HG03439 (cell line): ENCODE results near the gene VWA8.
"Not testable (repeated sequence)": the region's sequence is repeated elsewhere in the genome, so short reads cannot be mapped to it uniquely, and the experiment has no call there.

ENCODE experiments used
- ATAC-seq: cut with Tn5 transposase; IDR thresholded peaks from one replicate; pipeline ENCODE4 v1.9.1; 2021; ENCODE audit warnings: mild to moderate bottlenecking, moderate library complexity; ENCODE audit not compliant: unreplicated experiment

VWA8 gene

GRCh38 chr13:41811588-41812021, 149.3 kb downstream of the VWA8 start:
- ATAC-seq, result peak; percentile 72

DNA sequence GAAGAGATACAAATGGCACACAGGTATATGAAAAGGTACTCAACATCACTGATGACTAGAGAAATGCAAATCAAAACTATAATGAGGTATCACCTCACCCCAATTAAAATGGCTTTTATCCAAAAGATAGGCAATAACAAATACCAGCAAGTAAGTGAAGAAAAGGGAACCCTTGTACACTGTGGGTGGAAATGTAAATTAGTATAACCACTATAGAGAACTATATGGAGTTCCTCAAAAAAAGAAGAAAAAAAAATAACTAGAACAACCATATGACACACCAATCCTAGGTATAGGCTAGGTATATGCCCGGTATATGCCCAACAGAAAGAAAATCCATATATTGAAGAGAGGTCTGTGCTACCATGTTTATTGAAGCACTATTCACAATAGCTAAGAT, 150.9 kb downstream of the VWA8 start:
- ATAC-seq, result no peak

DNA sequence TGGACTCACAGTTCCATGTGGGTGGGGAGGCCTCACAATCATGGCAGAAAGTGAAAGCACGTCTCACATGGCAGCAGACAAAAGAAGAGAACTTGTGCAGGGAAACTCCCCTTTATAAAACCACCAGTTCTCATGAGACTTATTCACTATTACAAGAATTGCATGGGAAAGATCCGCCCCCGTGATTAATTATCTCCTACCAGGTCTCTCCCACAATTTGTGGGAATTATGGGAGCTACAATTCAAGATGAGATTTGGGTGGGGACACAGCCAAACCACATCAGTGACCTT, 157.5 kb downstream of the VWA8 start:
- not testable (repeated sequence) for ATAC-seq

GRCh38 chr13:41802684-41803444, 158.0 kb downstream of the VWA8 start:
- ATAC-seq, result no peak

DNA sequence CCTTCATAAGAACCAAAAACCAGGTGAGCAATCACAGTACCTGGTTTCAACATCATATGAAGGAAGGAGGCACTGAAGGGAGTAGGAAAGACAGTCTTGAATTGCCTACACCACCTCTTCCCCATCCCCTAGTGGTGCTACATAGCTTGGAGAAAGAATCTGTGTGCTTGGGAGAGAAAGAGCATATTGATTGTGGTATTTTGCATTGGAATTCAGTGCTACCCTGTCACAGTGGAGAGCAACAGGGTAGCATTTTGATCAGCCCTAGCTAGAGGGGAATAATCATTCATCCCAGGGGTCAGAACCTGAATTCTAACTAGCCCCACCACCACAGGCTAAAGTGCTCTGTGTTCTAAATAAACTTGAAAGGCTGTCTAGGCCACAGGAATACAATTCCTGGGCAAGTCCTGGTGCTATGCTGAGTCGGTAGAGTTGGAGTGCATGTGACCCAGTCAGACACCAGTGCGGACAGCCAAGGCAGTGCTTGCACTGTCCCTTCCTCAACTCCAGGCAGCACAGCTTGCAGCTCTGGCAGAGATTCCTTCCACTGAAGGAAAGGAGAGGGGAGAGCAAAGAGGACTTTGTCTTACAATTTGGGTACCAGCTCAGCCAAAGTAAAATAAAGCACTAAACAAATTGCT, 158.7 kb downstream of the VWA8 start:
- ATAC-seq, result no peak

GRCh38 chr13:41791056-41791455, 169.9 kb downstream of the VWA8 start:
- no peak for ATAC-seq

DNA sequence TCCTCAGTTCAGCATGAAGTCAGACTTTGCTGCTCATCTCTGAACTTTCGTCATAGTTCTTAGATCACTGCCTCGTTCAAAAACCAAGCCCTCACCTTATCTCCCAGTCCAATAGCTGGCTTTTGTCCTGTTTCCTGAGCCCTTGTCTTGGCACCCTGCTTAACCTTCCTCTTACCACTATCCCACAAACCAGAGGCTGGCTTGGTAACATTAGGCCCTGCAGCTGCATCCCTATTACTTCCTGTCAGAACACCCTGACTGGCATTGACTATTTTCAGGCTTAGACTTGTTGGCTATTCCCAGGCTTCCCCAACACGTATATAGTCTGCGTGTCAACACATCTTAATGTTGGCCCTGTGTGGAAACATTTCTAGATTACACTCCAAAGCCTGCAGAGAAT, 172.4 kb downstream of the VWA8 start:
- no peak for ATAC-seq

DNA sequence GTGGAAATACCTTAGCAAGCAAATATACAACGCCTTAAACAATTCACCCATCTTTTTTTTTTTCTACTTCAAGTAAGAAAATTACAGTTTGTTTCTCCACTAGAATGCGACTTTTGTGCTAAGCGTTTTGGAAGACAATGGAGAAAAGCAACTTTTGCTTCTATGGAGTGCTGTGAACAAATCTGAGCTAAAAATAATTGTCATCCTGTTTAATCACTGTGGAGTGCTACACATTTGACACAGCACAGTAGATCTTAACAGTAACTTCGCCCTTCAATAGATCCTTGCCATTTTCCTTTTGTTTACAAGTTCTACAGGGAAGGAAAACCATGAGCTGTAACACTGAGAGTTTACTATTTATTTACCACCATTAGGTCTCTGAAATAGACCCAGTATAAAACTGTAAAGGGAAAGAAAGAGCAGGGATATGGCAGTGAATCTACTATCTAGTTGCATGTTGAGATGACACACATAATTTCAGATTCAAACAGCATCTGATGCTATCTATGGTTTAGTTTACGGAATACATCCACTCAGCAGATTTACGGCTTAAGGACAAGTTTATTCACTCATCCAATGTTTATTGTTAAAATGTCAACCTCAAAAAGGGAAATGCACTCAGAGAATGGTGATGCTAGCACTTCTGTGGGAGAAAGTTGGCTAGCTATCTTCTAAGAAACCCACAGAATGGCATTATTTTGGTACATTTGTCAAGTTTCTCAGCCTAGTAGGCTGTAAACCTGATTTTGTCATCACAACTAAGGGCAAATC, 175.3 kb downstream of the VWA8 start:
- ATAC-seq, result no peak

GRCh38 chr13:41782086-41782485, 178.8 kb downstream of the VWA8 start:
- no peak for ATAC-seq

GRCh38 chr13:41780715-41781706, 179.9 kb downstream of the VWA8 start:
- no peak for ATAC-seq

GRCh38 chr13:41775251-41775650, 185.7 kb downstream of the VWA8 start:
- no peak for ATAC-seq

DNA sequence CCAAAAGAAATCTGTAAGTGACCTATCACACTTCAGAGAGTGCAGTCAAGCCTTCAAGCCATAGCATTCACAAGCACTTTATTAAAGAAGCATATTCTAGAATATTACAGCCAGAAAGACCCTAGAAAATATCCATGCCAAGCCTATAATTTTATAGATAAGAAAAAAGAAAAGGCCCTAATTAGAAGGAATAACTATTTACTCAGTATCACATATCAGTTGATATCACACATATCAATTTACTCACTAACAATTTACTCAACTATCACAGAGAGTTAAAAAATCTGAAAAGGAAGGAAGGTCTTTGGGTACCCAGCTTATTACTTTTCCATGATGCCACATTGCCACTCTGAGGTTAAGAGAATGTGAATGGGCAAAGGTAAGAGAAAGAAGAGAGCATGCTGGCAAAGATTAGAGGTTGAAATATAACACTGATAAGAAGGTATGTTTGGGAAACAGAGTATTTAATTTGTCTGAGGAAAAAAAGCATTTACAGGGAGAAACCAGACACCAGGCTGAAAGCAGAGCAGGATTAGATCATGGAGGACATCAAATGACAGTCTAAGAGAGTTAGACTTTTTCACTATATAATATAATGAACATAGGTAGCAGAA, 186.2 kb downstream of the VWA8 start:
- ATAC-seq, result no peak

DNA sequence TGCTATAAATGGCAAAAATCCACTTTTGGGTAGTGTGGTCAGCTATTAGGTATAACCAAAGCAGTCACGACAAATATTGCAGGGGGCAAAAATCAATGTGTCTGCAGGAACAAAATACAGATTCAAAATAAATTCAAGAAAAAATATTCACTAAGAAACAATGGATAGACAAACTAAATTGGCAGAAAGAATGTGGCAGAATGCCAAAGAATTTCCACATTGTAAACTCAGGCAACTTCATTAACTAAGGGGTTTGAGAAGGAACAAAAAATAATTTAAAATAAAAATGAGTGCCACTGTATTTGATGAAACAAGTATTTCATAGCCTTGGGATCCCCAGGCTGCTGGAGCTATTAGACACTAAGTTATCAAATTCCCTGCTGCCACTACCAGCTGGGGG, 193.1 kb downstream of the VWA8 start:
- ATAC-seq, result no peak

DNA sequence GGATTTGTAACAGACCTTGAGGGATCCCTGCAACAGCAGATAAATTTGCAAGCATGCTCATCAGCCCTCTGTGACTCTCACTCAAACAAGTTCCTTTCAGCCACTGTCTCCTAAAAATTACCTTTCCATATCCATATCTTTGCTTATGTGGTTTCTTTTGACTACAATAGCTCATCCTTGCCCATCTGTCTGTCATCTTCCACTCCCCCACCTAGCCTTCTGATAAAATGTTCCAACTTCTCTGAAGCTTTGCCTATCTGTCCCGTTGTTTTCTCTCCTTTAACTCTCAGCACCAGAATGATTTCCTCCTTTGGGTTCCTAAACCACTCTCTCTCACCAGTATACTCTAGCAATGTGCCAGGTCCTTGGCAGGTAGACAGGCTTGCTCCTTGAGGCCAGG, 194.5 kb downstream of the VWA8 start:
- ATAC-seq, result no peak

- no peak for ATAC-seq
Observed at GRCh38 chr13:41765813-41766212, 195.1 kb downstream of the VWA8 start.

DNA sequence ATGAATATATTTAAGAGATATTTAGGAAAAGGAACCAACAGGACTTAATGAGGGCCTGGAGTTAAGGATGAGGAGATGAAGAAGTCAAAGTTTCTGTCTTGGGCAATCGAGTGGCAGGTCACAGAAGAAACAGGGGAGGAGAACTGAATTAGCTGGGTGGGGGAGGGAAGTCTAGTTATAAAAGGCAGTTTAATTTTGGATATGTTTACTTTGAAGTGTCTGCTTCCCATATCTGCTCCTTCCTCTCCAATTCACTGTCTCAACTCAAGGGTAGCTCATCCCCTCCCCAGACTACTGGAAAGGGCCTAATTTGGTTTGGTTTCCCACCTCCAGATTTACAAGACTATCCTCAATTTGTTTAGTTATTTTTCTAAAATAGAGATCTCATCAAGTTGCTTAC, 195.9 kb downstream of the VWA8 start:
- ATAC-seq, result no peak

DNA sequence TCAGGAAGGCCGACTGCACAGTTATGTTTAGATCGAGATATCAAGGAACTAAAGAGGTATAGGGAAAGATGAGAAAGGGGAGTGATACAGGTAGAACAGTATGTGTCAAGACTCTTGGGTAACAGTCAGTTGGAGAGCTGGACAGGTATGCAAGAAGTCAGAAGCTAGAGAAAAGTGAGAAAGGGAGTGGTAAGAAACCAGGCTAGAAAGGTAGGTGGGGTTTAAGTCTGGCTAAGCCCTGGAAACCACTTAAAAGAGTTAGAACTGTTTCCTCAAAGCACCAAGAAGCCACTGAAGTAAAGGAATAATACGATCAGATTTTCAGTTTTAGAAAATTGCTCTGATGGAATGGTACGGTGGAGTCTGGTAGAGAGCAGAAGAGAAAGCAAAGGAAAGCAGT, 196.4 kb downstream of the VWA8 start:
- no peak for ATAC-seq

- ATAC-seq, result no peak
Observed at GRCh38 chr13:41763782-41764181, 197.1 kb downstream of the VWA8 start.

- no peak for ATAC-seq
Observed at GRCh38 chr13:41762796-41763195, 198.1 kb downstream of the VWA8 start.

GRCh38 chr13:41756198-41756880, 204.6 kb downstream of the VWA8 start:
- no peak for ATAC-seq
